Keratinocyte (primary cell): ENCODE data around the gene PCARE. TPM values are rescaled to one million over a fixed set of nuclear protein-coding genes. Genes with fewer than 3 reads are reported as not detected.

ENCODE experiments used
- DNase-seq: peaks from one replicate; pipeline ENCODE4 v3.0.0-alpha.2; 2011; ENCODE audit warnings: low read depth, missing footprints, low spot score
- FAIRE-seq: peaks from 2 replicates; lab custom pipeline; 2011; peaks lifted over from hg19 to GRCh38; lab: Jason Lieb, UNC
- H2AFZ ChIP-seq: 2 replicates; pipeline ENCODE4 v1.6.0; 2012; ENCODE audit warnings: low read length, control low read depth, inconsistent platforms; ENCODE audit not compliant: control insufficient read depth
- H3K27ac ChIP-seq: 2 replicates; pipeline ENCODE4 v1.5.1; 2011; ENCODE audit warnings: low read length; ENCODE audit not compliant: control insufficient read depth, insufficient read depth
- H3K27me3 ChIP-seq: 3 replicates; pipeline ENCODE4 v1.6.0; 2011; ENCODE audit warnings: low read length; ENCODE audit not compliant: control insufficient read depth, insufficient read depth; ENCODE audit errors: extremely low read depth
- H3K36me3 ChIP-seq, 2 experiments: 2 replicates in 1 of 2; 3 replicates in 1 of 2; pipeline ENCODE4 v1.5.1; 2011; ENCODE audit warnings: low read length in 2 of 2, mild to moderate bottlenecking in 1 of 2; ENCODE audit not compliant: control insufficient read depth in 2 of 2, insufficient read depth in 2 of 2; ENCODE audit errors: extremely low read depth in 1 of 2
- H3K4me1 ChIP-seq: 3 replicates; pipeline ENCODE4 v1.5.1; 2011; ENCODE audit warnings: low read length; ENCODE audit not compliant: control insufficient read depth, insufficient read depth; ENCODE audit errors: extremely low read depth
- H3K4me2 ChIP-seq: 3 replicates; pipeline ENCODE4 v1.6.0; 2011; ENCODE audit warnings: low read depth, low read length; ENCODE audit not compliant: control insufficient read depth, insufficient read depth; ENCODE audit errors: extremely low read depth
- H3K4me3 ChIP-seq, 3 experiments: fragments of 200-600 bp in 1 of 3; sonication (generic) in 1 of 3; 2 replicates in 2 of 3; 3 replicates in 1 of 3; pipeline ENCODE4 v1.5.1; 2011 to 2016; ENCODE audit warnings: low read length in 3 of 3, mild to moderate bottlenecking in 3 of 3, control low read depth in 2 of 3, inconsistent platforms in 1 of 3, low read depth in 1 of 3, mixed read lengths in 1 of 3, mixed run types in 1 of 3, moderate library complexity in 1 of 3; ENCODE audit not compliant: control insufficient read depth in 2 of 3, insufficient read depth in 2 of 3; ENCODE audit errors: extremely low read depth in 1 of 3
- H3K79me2 ChIP-seq: 2 replicates; pipeline ENCODE4 v1.6.0; 2012; ENCODE audit warnings: low read length; ENCODE audit not compliant: control insufficient read depth, insufficient read depth
- H3K9ac ChIP-seq: 3 replicates; pipeline ENCODE4 v1.6.0; 2011; ENCODE audit warnings: low read length; ENCODE audit not compliant: control insufficient read depth, insufficient read depth; ENCODE audit errors: extremely low read depth
- H3K9me1 ChIP-seq: 3 replicates; pipeline ENCODE4 v1.6.0; 2011; ENCODE audit warnings: low read length; ENCODE audit not compliant: control insufficient read depth, insufficient read depth; ENCODE audit errors: extremely low read depth
- H3K9me3 ChIP-seq: 2 replicates; pipeline ENCODE4 v1.5.1; 2012; ENCODE audit warnings: low read depth, low read length; ENCODE audit not compliant: control insufficient read depth
- H4K20me1 ChIP-seq: 3 replicates; pipeline ENCODE4 v1.6.0; 2011; ENCODE audit warnings: low read length; ENCODE audit not compliant: control insufficient read depth, insufficient read depth; ENCODE audit errors: extremely low read depth
- EZH2 ChIP-seq: IDR thresholded peaks from one replicate; pipeline ENCODE4 v1.6.1; 2012; ENCODE audit warnings: inconsistent platforms, mild to moderate bottlenecking, low read length, moderate library complexity
- dilution Hi-C: fragments of 300-500 bp; cut with MboI; formaldehyde crosslinking; loops from one replicate; pipeline ENCODE4 v1.7.0; 2020; ENCODE audit warnings: low sequenced_read_pairs; ENCODE audit not compliant: extremely low pct_ligation_motif_present
- polyA plus RNA-seq, 5 experiments: library from polyadenylated mRNA; depleted of rRNA in 3 of 5; stranded (reverse) in 3 of 5; stranded (forward) in 1 of 5; unstranded in 1 of 5; fragments of >200 nt; gene quantifications; 1 replicate in 1 of 5; 2 replicates in 3 of 5; 3 replicates in 1 of 5; pipeline versions ENCODE4 v1.2.1 to v1.2.3, GENCODE V29; 2011 to 2012; ENCODE audit warnings: missing spikeins in 2 of 5, low read depth in 1 of 5, low replicate concordance in 1 of 5
- TF ChIP-seq, protein P1 (sequence below), 3 experiments: IDR thresholded peaks in 1 of 3; conservative IDR thresholded peaks in 1 of 3; optimal IDR thresholded peaks in 1 of 3; 2 replicates in 2 of 3; 3 replicates in 1 of 3; pipeline versions ENCODE3 to v1.5.1; 2011; ENCODE audit warnings: low read length in 3 of 3, mild to moderate bottlenecking in 3 of 3, moderate library complexity in 2 of 3, control low read depth in 1 of 3, inconsistent platforms in 1 of 3; ENCODE audit not compliant: insufficient read depth in 2 of 3; ENCODE audit errors: extremely low read depth in 1 of 3

Gene PCARE
- polyA plus RNA-seq, 1 donor (not counting 4 experiments of a cell fraction or from before 2014, with no cell fraction given) = not detected

DNA sequence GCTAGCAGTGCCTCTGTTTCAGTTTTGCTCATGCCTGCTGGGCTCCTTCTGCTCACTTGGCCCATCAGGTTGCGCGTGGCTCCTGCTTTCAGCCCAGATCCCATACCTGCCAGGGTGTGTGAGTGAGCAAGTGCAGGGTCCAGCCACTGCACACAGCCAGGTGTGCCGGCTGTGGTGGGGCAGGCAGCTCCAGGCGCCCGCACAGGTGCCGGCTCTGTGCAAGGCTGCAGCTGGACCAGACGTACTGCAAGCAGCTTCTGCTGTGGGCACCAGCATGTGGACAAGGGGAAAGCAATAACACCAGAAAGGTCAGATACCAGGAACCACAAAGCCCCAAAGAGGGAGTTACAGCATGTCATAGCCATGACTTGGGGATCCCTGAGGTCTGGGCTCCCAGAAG, 5.6 kb upstream of the PCARE start:
- H4K20me1 ChIP-seq = no peaks in the 10 kb centered on the region
- no peak for FAIRE-seq
- H3K9ac ChIP-seq = no peak overlapping the region
- no peaks in the 10 kb centered on the region for H3K79me2 ChIP-seq
- no peak for DNase-seq
- no peak overlapping the region for H3K27ac ChIP-seq
- no peaks in the 10 kb centered on the region for H3K36me3 ChIP-seq
- no peak overlapping the region for H3K4me2 ChIP-seq
- H3K9me1 ChIP-seq = no peaks in the 10 kb centered on the region
- H3K9me3 ChIP-seq = peaks cover 7% of the 10 kb centered on the region
- dilution Hi-C loops = no loop called here
- TF ChIP-seq, protein P1, sequence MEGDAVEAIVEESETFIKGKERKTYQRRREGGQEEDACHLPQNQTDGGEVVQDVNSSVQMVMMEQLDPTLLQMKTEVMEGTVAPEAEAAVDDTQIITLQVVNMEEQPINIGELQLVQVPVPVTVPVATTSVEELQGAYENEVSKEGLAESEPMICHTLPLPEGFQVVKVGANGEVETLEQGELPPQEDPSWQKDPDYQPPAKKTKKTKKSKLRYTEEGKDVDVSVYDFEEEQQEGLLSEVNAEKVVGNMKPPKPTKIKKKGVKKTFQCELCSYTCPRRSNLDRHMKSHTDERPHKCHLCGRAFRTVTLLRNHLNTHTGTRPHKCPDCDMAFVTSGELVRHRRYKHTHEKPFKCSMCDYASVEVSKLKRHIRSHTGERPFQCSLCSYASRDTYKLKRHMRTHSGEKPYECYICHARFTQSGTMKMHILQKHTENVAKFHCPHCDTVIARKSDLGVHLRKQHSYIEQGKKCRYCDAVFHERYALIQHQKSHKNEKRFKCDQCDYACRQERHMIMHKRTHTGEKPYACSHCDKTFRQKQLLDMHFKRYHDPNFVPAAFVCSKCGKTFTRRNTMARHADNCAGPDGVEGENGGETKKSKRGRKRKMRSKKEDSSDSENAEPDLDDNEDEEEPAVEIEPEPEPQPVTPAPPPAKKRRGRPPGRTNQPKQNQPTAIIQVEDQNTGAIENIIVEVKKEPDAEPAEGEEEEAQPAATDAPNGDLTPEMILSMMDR (optimal IDR thresholded peaks at IDR 0.05 in 1 of 3, IDR thresholded peaks at IDR 0.05 in 1 of 3, conservative IDR thresholded peaks at IDR 0.05 in 1 of 3; ENCODE audit: extremely low read depth in 1 of 3, insufficient read depth in 2 of 3, low read length in 3 of 3) = no peak
- no peak for TF ChIP-seq EZH2
- H2AFZ ChIP-seq = no peak overlapping the region
- H3K27me3 ChIP-seq = no peaks in the 10 kb centered on the region
- H3K4me1 ChIP-seq = no peaks in the 10 kb centered on the region
- H3K4me3 ChIP-seq = no peak overlapping the region

DNA sequence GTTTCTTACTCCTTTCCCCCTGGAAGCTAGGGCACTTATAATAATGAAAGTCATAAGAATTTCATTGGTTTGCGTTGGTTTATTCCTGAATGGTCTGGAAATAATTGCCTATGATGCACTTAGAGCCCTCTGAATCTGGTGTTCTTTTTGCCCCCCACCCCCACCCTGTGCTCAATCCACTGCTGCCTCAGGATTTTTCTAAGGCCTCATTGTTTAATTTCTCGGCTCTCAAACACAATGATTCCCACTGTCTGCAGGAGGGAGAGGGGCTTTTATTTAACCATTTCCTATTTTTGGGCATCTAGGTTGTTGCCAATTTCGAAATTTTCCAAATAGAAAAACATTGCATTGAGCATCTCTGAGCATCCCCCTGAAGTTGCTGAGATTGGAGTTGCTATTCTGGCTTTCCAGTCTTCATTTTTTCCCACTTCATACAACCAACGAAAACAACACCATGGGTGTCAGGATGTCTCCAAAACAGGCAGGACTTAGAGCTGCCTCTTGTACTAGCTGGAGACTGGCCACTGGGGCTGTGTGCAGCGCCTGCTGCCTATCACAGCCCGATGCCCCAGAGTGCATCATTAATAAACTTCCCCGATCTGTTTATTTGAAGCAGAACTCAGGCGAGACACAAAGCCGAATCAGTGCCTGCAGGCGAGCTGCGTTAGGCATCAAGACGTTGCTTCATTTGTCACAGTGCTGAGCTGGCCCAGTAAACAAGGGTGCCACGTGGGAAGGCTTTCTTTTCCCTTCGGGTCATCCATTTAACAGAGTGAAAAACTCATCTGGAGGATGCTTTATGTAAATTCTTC, 1.8 kb upstream of the PCARE start:
- TF ChIP-seq, protein P1 (optimal IDR thresholded peaks at IDR 0.05 in 1 of 3, IDR thresholded peaks at IDR 0.05 in 1 of 3, conservative IDR thresholded peaks at IDR 0.05 in 1 of 3; ENCODE audit: extremely low read depth in 1 of 3, insufficient read depth in 2 of 3, low read length in 3 of 3) = no peak
- no peak for TF ChIP-seq EZH2
- no peak for FAIRE-seq

More for the DNA sequence above, 1.8 kb upstream of the PCARE start:
- dilution Hi-C loops = no loop called here
- no peak for DNase-seq
- Histone ChIP-seq H2AFZ (no peak overlapping the region), H3K4me3 (no peak overlapping the region), H3K27ac (no peak overlapping the region), H3K4me2 (no peak overlapping the region), H4K20me1 (no peaks in the 10 kb centered on the region), H3K4me1 (no peaks in the 10 kb centered on the region), H3K9me3 (peaks cover 7% of the 10 kb centered on the region), H3K79me2 (no peaks in the 10 kb centered on the region), H3K36me3 (no peaks in the 10 kb centered on the region), H3K9me1 (no peaks in the 10 kb centered on the region), H3K9ac (no peak overlapping the region), H3K27me3 (peaks cover 3% of the 10 kb centered on the region)
